Measurements from ENCODE around the gene OR2AG1. TPM values are rescaled to one million over a fixed set of nuclear protein-coding genes. Genes with fewer than 3 reads are reported as not detected.

OR2AG1 gene
- polyA plus RNA-seq, 1 donor (not counting 4 experiments of a cell fraction or from before 2014, with no cell fraction given): not detected

GRCh38 chr11:6747097-6747668 lies 35.6 kb upstream of the OR2AG1 start:
- Histone ChIP-seq H3K4me3 (ENCODE audit: control insufficient read depth in 2 of 3, extremely low read depth in 1 of 3, insufficient read depth in 2 of 3, low read depth in 1 of 3, low read length in 3 of 3) (no peak overlapping the region), H3K9ac (ENCODE audit: control insufficient read depth, extremely low read depth, insufficient read depth, low read length) (no peak overlapping the region), H3K4me2 (ENCODE audit: control insufficient read depth, extremely low read depth, insufficient read depth, low read depth, low read length) (no peak overlapping the region), H3K79me2 (ENCODE audit: control insufficient read depth, insufficient read depth, low read length) (no peaks in the 10 kb centered on the region), H3K27me3 (ENCODE audit: control insufficient read depth, extremely low read depth, insufficient read depth, low read length) (no peaks in the 10 kb centered on the region), H3K27ac (ENCODE audit: control insufficient read depth, insufficient read depth, low read length) (no peak overlapping the region), H3K9me1 (ENCODE audit: control insufficient read depth, extremely low read depth, insufficient read depth, low read length) (no peaks in the 10 kb centered on the region), H4K20me1 (ENCODE audit: control insufficient read depth, extremely low read depth, insufficient read depth, low read length) (no peaks in the 10 kb centered on the region), H3K36me3 (ENCODE audit: control insufficient read depth in 2 of 2, extremely low read depth in 1 of 2, insufficient read depth in 2 of 2, low read length in 2 of 2) (no peaks in the 10 kb centered on the region), H3K9me3 (ENCODE audit: control insufficient read depth, low read depth, low read length) (no peaks in the 10 kb centered on the region), H2AFZ (ENCODE audit: control insufficient read depth, low read length) (no peak overlapping the region), H3K4me1 (ENCODE audit: control insufficient read depth, extremely low read depth, insufficient read depth, low read length) (no peaks in the 10 kb centered on the region)
- no peak for FAIRE-seq
- TF ChIP-seq EZH2 (IDR thresholded peaks at IDR 0.05; ENCODE audit: low read length) (no peak), CTCF (optimal IDR thresholded peaks at IDR 0.05 in 1 of 3, IDR thresholded peaks at IDR 0.05 in 1 of 3, conservative IDR thresholded peaks at IDR 0.05 in 1 of 3; ENCODE audit: extremely low read depth in 1 of 3, insufficient read depth in 2 of 3, low read length in 3 of 3) (no peak)
- dilution Hi-C loops (cut with MboI; ENCODE audit: extremely low pct_ligation_motif_present, low sequenced_read_pairs): no loop called here
- no peak for DNase-seq (ENCODE audit: low read depth, low spot score)

- dilution Hi-C loops (cut with MboI; ENCODE audit: extremely low pct_ligation_motif_present, low sequenced_read_pairs): no loop called here
- no peak overlapping the region for H3K4me3 ChIP-seq (ENCODE audit: control insufficient read depth in 2 of 3, extremely low read depth in 1 of 3, insufficient read depth in 2 of 3, low read depth in 1 of 3, low read length in 3 of 3)
- H4K20me1 ChIP-seq (ENCODE audit: control insufficient read depth, extremely low read depth, insufficient read depth, low read length): no peaks in the 10 kb centered on the region
- H3K4me1 ChIP-seq (ENCODE audit: control insufficient read depth, extremely low read depth, insufficient read depth, low read length): no peaks in the 10 kb centered on the region
- peak; percentile 66 for FAIRE-seq
- H3K4me2 ChIP-seq (ENCODE audit: control insufficient read depth, extremely low read depth, insufficient read depth, low read depth, low read length): no peak overlapping the region
- no peak overlapping the region for H2AFZ ChIP-seq (ENCODE audit: control insufficient read depth, low read length)
- no peaks in the 10 kb centered on the region for H3K9me3 ChIP-seq (ENCODE audit: control insufficient read depth, low read depth, low read length)
- H3K9me1 ChIP-seq (ENCODE audit: control insufficient read depth, extremely low read depth, insufficient read depth, low read length): no peaks in the 10 kb centered on the region
- no peak overlapping the region for H3K27ac ChIP-seq (ENCODE audit: control insufficient read depth, insufficient read depth, low read length)
- no peak for DNase-seq (ENCODE audit: low read depth, low spot score)
- TF ChIP-seq CTCF (optimal IDR thresholded peaks at IDR 0.05 in 1 of 3, IDR thresholded peaks at IDR 0.05 in 1 of 3, conservative IDR thresholded peaks at IDR 0.05 in 1 of 3; ENCODE audit: extremely low read depth in 1 of 3, insufficient read depth in 2 of 3, low read length in 3 of 3): peak; percentile 67 to 82 (median 72)
- TF ChIP-seq EZH2 (IDR thresholded peaks at IDR 0.05; ENCODE audit: low read length): no peak
- no peak overlapping the region for H3K9ac ChIP-seq (ENCODE audit: control insufficient read depth, extremely low read depth, insufficient read depth, low read length)
- H3K79me2 ChIP-seq (ENCODE audit: control insufficient read depth, insufficient read depth, low read length): no peaks in the 10 kb centered on the region
- H3K27me3 ChIP-seq (ENCODE audit: control insufficient read depth, extremely low read depth, insufficient read depth, low read length): no peaks in the 10 kb centered on the region
- no peaks in the 10 kb centered on the region for H3K36me3 ChIP-seq (ENCODE audit: control insufficient read depth in 2 of 2, extremely low read depth in 1 of 2, insufficient read depth in 2 of 2, low read length in 2 of 2)
Observed at GRCh38 chr11:6755303-6755952, 27.4 kb upstream of the OR2AG1 start.
